HEK293T (cell line): Measurements from ENCODE around the gene UGCG.
A peak's percentile ranks its signal among the peaks of the same experiment; 100 is the strongest.

Experiments used
- CTCF ChIA-PET: fragments of 350-600 bp; formaldehyde crosslinking; extraction: SDS; loops from one replicate; lab custom pipeline; 2021; ENCODE audit warnings: antibody characterized with exemption, inconsistent platforms; lab: Yijun Ruan, JAX
- POLR2A ChIA-PET: fragments of 350-600 bp; formaldehyde crosslinking; extraction: SDS; loops from one replicate; lab custom pipeline; 2020; ENCODE audit warnings: antibody characterized with exemption, inconsistent platforms; lab: Yijun Ruan, JAX
- DNase-seq: peaks from one replicate; pipeline ENCODE4 v3.0.0; 2012; ENCODE audit warnings: mixed read lengths; ENCODE audit errors: extremely low spot score
- ARNT ChIP-seq: fragments of 450-650 bp; IDR thresholded peaks from 2 replicates; pipeline ENCODE4 v1.6.1; 2017; ENCODE audit warnings: mild to moderate bottlenecking
- BHLHE40 ChIP-seq: fragments of 450-650 bp; IDR thresholded peaks from 2 replicates; pipeline ENCODE4 v1.6.1; 2016; ENCODE audit warnings: mild to moderate bottlenecking, moderate library complexity, borderline replicate concordance
- CTBP1 ChIP-seq: fragments of 450-650 bp; IDR thresholded peaks from 2 replicates; pipeline ENCODE4 v1.6.1; 2016; ENCODE audit warnings: borderline replicate concordance
- ELF4 ChIP-seq: fragments of 450-650 bp; IDR thresholded peaks from 2 replicates; pipeline ENCODE4 v1.6.1; 2017; ENCODE audit warnings: antibody characterized with exemption
- FOXA1 ChIP-seq: fragments of 450-650 bp; IDR thresholded peaks from 2 replicates; pipeline ENCODE4 v1.6.1; 2016; ENCODE audit warnings: mild to moderate bottlenecking
- FOXK2 ChIP-seq: fragments of 450-650 bp; IDR thresholded peaks from 2 replicates; pipeline ENCODE4 v1.6.1; 2016; ENCODE audit warnings: mild to moderate bottlenecking
- FOXM1 ChIP-seq: fragments of 450-650 bp; IDR thresholded peaks from 2 replicates; pipeline ENCODE4 v1.6.1; 2017; ENCODE audit warnings: mild to moderate bottlenecking, borderline replicate concordance
- HDGF ChIP-seq: fragments of 450-650 bp; IDR thresholded peaks from 2 replicates; pipeline ENCODE4 v1.6.1; 2017; ENCODE audit warnings: antibody characterized with exemption, borderline replicate concordance
- L3MBTL2 ChIP-seq: fragments of 450-650 bp; conservative IDR thresholded peaks from 2 replicates; pipeline ENCODE4 v1.6.1; 2016; ENCODE audit warnings: mild to moderate bottlenecking
- LEF1 ChIP-seq: fragments of 450-650 bp; IDR thresholded peaks from 2 replicates; pipeline ENCODE4 v1.6.1; 2017; ENCODE audit warnings: mild to moderate bottlenecking, borderline replicate concordance
- NFRKB ChIP-seq: fragments of 450-650 bp; IDR thresholded peaks from 2 replicates; pipeline ENCODE4 v1.6.1; 2016; ENCODE audit warnings: mild to moderate bottlenecking, moderate library complexity
- PKNOX1 ChIP-seq: fragments of 450-650 bp; IDR thresholded peaks from 2 replicates; pipeline ENCODE4 v1.6.1; 2016
- SP1 ChIP-seq: fragments of 450-650 bp; IDR thresholded peaks from 2 replicates; pipeline ENCODE4 v1.6.1; 2017
- SUZ12 ChIP-seq: fragments of 450-650 bp; IDR thresholded peaks from 2 replicates; pipeline ENCODE4 v1.6.1; 2016; ENCODE audit warnings: mild to moderate bottlenecking
- TARDBP ChIP-seq: fragments of 450-650 bp; IDR thresholded peaks from 2 replicates; pipeline ENCODE4 v1.6.1; 2016
- ZNF384 ChIP-seq: fragments of 450-650 bp; IDR thresholded peaks from 2 replicates; pipeline ENCODE4 v1.6.1; 2016

The UGCG gene

GRCh38 chr9:111913159-111913558, 16.5 kb downstream of the UGCG start:
- ChIA-PET CTCF (no interaction called here), POLR2A (no interaction called here)
- no peak for DNase-seq
- no peak for TF ChIP-seq ZNF384
- TF ChIP-seq FOXM1, result no peak
- no peak for TF ChIP-seq L3MBTL2
- TF ChIP-seq FOXK2, result no peak
- TF ChIP-seq TARDBP, result no peak
- TF ChIP-seq SP1, result no peak
- no peak for TF ChIP-seq PKNOX1
- TF ChIP-seq FOXA1, result no peak
- TF ChIP-seq HDGF, result no peak
- TF ChIP-seq CTBP1, result no peak
- no peak for TF ChIP-seq ARNT
- no peak for TF ChIP-seq ELF4
- no peak for TF ChIP-seq SUZ12
- TF ChIP-seq NFRKB, result no peak
- TF ChIP-seq LEF1, result no peak
- no peak for TF ChIP-seq BHLHE40

- DNase-seq, result peak; percentile 28
- POLR2A ChIA-PET, result no interaction called here
- TF ChIP-seq LEF1 (no peak), FOXA1 (no peak), PKNOX1 (no peak), FOXM1 (no peak), ELF4 (no peak), NFRKB (no peak), FOXK2 (no peak), BHLHE40 (no peak), SUZ12 (no peak), HDGF (no peak), SP1 (no peak)
- CTCF ChIA-PET, result interaction anchor here (0.6 to 1.0 kb wide), 2 partner anchors 9 to 868 kb away, joined by 3 read pairs; no protein-coding TSS in a partner anchor
These were observed 18.3 kb downstream of the UGCG start for GRCh38 chr9:111914749-111915424.

- TF ChIP-seq LEF1, result no peak
- no peak for TF ChIP-seq SP1
- no peak for TF ChIP-seq FOXK2
- TF ChIP-seq ZNF384, result no peak
- no peak for TF ChIP-seq SUZ12
- no peak for TF ChIP-seq ARNT
- TF ChIP-seq BHLHE40, result no peak
- no peak for TF ChIP-seq PKNOX1
- TF ChIP-seq NFRKB, result no peak
- no peak for TF ChIP-seq HDGF
- TF ChIP-seq FOXA1, result no peak
- TF ChIP-seq L3MBTL2, result no peak
- no peak for TF ChIP-seq ELF4
- TF ChIP-seq TARDBP, result no peak
- ChIA-PET POLR2A (no interaction called here), CTCF (interaction anchor here (0.6 to 1.0 kb wide), 2 partner anchors 8 to 868 kb away, joined by 3 read pairs; no protein-coding TSS in a partner anchor)
- no peak for DNase-seq
These were observed 18.8 kb downstream of the UGCG start for GRCh38 chr9:111915425-111915758.

- ChIA-PET CTCF (no interaction called here), POLR2A (no interaction called here)
- TF ChIP-seq BHLHE40 (no peak), ZNF384 (no peak), ELF4 (no peak), SP1 (no peak), CTBP1 (no peak), TARDBP (no peak), FOXK2 (no peak), HDGF (no peak), FOXM1 (no peak), LEF1 (no peak), SUZ12 (no peak), L3MBTL2 (no peak), PKNOX1 (no peak), FOXA1 (no peak), ARNT (no peak), NFRKB (no peak)
These were observed 19.6 kb downstream of the UGCG start for GRCh38 chr9:111916234-111916645.

GRCh38 chr9:111917201-111917600, 20.6 kb downstream of the UGCG start:
- ChIA-PET POLR2A (no interaction called here), CTCF (no interaction called here)
- no peak for TF ChIP-seq FOXK2
- no peak for TF ChIP-seq BHLHE40
- no peak for TF ChIP-seq ZNF384
- TF ChIP-seq TARDBP, result no peak
- no peak for TF ChIP-seq ELF4
- TF ChIP-seq HDGF, result no peak
- TF ChIP-seq SUZ12, result no peak
- no peak for TF ChIP-seq FOXA1
- no peak for TF ChIP-seq NFRKB
- TF ChIP-seq L3MBTL2, result no peak
- no peak for TF ChIP-seq FOXM1
- no peak for TF ChIP-seq PKNOX1
- no peak for TF ChIP-seq SP1
- no peak for TF ChIP-seq CTBP1
- TF ChIP-seq ARNT, result no peak
- DNase-seq, result no peak

More at GRCh38 chr9:111916234-111916645, 19.6 kb downstream of the UGCG start:
- DNase-seq, result no peak
